ENCODE data around the gene THEMIS.

Gene THEMIS

GRCh38 chr6:127717384-127717783, 183.5 kb downstream of the THEMIS start:
- no peak for DNase-seq
- Histone ChIP-seq H3K9me3 (ENCODE audit: severe bottlenecking) (no peaks in the 10 kb centered on the region), H3K27ac (no peak overlapping the region), H3K4me3 (ENCODE audit: low read depth, low read length) (no peak overlapping the region), H3K27me3 (ENCODE audit: insufficient read depth, low read depth, severe bottlenecking) (no peaks in the 10 kb centered on the region), H3K36me3 (no peaks in the 10 kb centered on the region)
- no peak for TF ChIP-seq CTCF (IDR thresholded peaks at IDR 0.05; ENCODE audit: low read depth, low read length)

GRCh38 chr6:127716465-127716864, 184.4 kb downstream of the THEMIS start:
- no peak overlapping the region for H3K4me3 ChIP-seq (ENCODE audit: low read depth, low read length)
- no peaks in the 10 kb centered on the region for H3K27me3 ChIP-seq (ENCODE audit: insufficient read depth, low read depth, severe bottlenecking)
- H3K27ac ChIP-seq, result no peak overlapping the region
- H3K9me3 ChIP-seq (ENCODE audit: severe bottlenecking), result no peaks in the 10 kb centered on the region
- no peak for DNase-seq
- no peak for TF ChIP-seq CTCF (IDR thresholded peaks at IDR 0.05; ENCODE audit: low read depth, low read length)
- H3K36me3 ChIP-seq, result no peaks in the 10 kb centered on the region

GRCh38 chr6:127710668-127711067, 190.2 kb downstream of the THEMIS start:
- no peak for DNase-seq
- Histone ChIP-seq H3K27ac (no peak overlapping the region), H3K36me3 (no peaks in the 10 kb centered on the region), H3K9me3 (ENCODE audit: severe bottlenecking) (no peaks in the 10 kb centered on the region), H3K27me3 (ENCODE audit: insufficient read depth, low read depth, severe bottlenecking) (no peaks in the 10 kb centered on the region), H3K4me3 (ENCODE audit: low read depth, low read length) (no peak overlapping the region)
- no peak for TF ChIP-seq CTCF (IDR thresholded peaks at IDR 0.05; ENCODE audit: low read depth, low read length)

- Histone ChIP-seq H3K27ac (no peak overlapping the region), H3K4me3 (ENCODE audit: low read depth, low read length) (no peak overlapping the region), H3K27me3 (ENCODE audit: insufficient read depth, low read depth, severe bottlenecking) (no peaks in the 10 kb centered on the region), H3K9me3 (ENCODE audit: severe bottlenecking) (no peaks in the 10 kb centered on the region), H3K36me3 (no peaks in the 10 kb centered on the region)
- no peak for DNase-seq
- no peak for TF ChIP-seq CTCF (IDR thresholded peaks at IDR 0.05; ENCODE audit: low read depth, low read length)
Observed at GRCh38 chr6:127706216-127706615, 194.6 kb downstream of the THEMIS start.

GRCh38 chr6:127695108-127695507, 205.8 kb downstream of the THEMIS start:
- H3K27ac ChIP-seq, result no peak overlapping the region
- H3K4me3 ChIP-seq (ENCODE audit: low read depth, low read length), result no peak overlapping the region
- H3K9me3 ChIP-seq (ENCODE audit: severe bottlenecking), result no peaks in the 10 kb centered on the region
- no peaks in the 10 kb centered on the region for H3K27me3 ChIP-seq (ENCODE audit: insufficient read depth, low read depth, severe bottlenecking)
- no peak for DNase-seq
- TF ChIP-seq CTCF (IDR thresholded peaks at IDR 0.05; ENCODE audit: low read depth, low read length), result no peak
- H3K36me3 ChIP-seq, result no peaks in the 10 kb centered on the region

GRCh38 chr6:127691146-127691545, 209.7 kb downstream of the THEMIS start:
- Histone ChIP-seq H3K36me3 (no peaks in the 10 kb centered on the region), H3K9me3 (ENCODE audit: severe bottlenecking) (no peaks in the 10 kb centered on the region), H3K27me3 (ENCODE audit: insufficient read depth, low read depth, severe bottlenecking) (no peaks in the 10 kb centered on the region), H3K27ac (no peak overlapping the region), H3K4me3 (ENCODE audit: low read depth, low read length) (no peak overlapping the region)
- TF ChIP-seq CTCF (IDR thresholded peaks at IDR 0.05; ENCODE audit: low read depth, low read length), result no peak
- no peak for DNase-seq

Data from WERI-Rb-1 (cell line).